HEK293 (cell line): ENCODE data around the gene MAN1C1.

Experiments
- ATF2 ChIP-seq: fragments of 450-650 bp; formaldehyde crosslinking; IDR thresholded peaks from 2 replicates; pipeline ENCODE4 v1.5.1; 2016; ENCODE audit warnings: missing biosample characterization, missing genetic modification characterization, low read depth
- GLI2 ChIP-seq: fragments of 450-650 bp; formaldehyde crosslinking; IDR thresholded peaks from 2 replicates; pipeline ENCODE4; 2017; ENCODE audit warnings: missing biosample characterization, missing genetic modification characterization, low read depth, borderline replicate concordance
- HOXC10 ChIP-seq: sonication (generic); formaldehyde crosslinking; IDR thresholded peaks from 2 replicates; pipeline ENCODE4 v1.8.1; 2023; ENCODE audit warnings: mild to moderate bottlenecking, missing genetic modification reagents
- MYNN ChIP-seq: fragments of 450-650 bp; formaldehyde crosslinking; IDR thresholded peaks from 2 replicates; pipeline ENCODE4 v1.5.1; 2016; ENCODE audit warnings: missing biosample characterization, missing genetic modification characterization, borderline replicate concordance
- TCF7L2 ChIP-seq: IDR thresholded peaks from 2 replicates; pipeline ENCODE4 v1.6.1; 2011; ENCODE audit warnings: low read depth, mild to moderate bottlenecking, inconsistent platforms, low read length, moderate library complexity, borderline replicate concordance
- YY1 ChIP-seq: fragments of 450-650 bp; formaldehyde crosslinking; IDR thresholded peaks from 2 replicates; pipeline ENCODE4 v1.5.1; 2018; ENCODE audit warnings: missing biosample characterization, missing genetic modification characterization
- ZBTB21 ChIP-seq: fragments of 450-650 bp; formaldehyde crosslinking; IDR thresholded peaks from 2 replicates; pipeline ENCODE4 v1.5.1; 2017; ENCODE audit warnings: missing biosample characterization, missing genetic modification characterization
- ZNF121 ChIP-seq: fragments of 450-650 bp; formaldehyde crosslinking; IDR thresholded peaks from 2 replicates; pipeline ENCODE4 v1.5.1; 2016; ENCODE audit warnings: missing biosample characterization, missing genetic modification characterization
- ZSCAN30 ChIP-seq: fragments of 450-650 bp; IDR thresholded peaks from 2 replicates; pipeline ENCODE4 v1.5.1; 2018; ENCODE audit warnings: missing biosample characterization, mild to moderate bottlenecking, missing genetic modification characterization, moderate library complexity
- TF ChIP-seq, protein P1 (sequence below): fragments of 450-650 bp; formaldehyde crosslinking; IDR thresholded peaks from 2 replicates; pipeline ENCODE4 v1.5.1; 2016; ENCODE audit warnings: missing biosample characterization, missing genetic modification characterization
- TF ChIP-seq, protein P2 (sequence below): fragments of 450-650 bp; formaldehyde crosslinking; optimal IDR thresholded peaks from 2 replicates; pipeline ENCODE3; 2016; ENCODE audit warnings: missing biosample characterization, mild to moderate bottlenecking, missing genetic modification characterization
- TF ChIP-seq, protein P3 (sequence below): fragments of 450-650 bp; formaldehyde crosslinking; IDR thresholded peaks from 2 replicates; pipeline ENCODE4 v1.5.1; 2016; ENCODE audit warnings: missing biosample characterization, missing genetic modification characterization

- TF ChIP-seq GLI2 (tag by site-specific recombination) (no peak), ATF2 (tag by site-specific recombination) (no peak), TCF7L2 (no peak), ZSCAN30 (no peak), MYNN (tag by site-specific recombination) (no peak), YY1 (tag by site-specific recombination) (no peak), HOXC10 (CRISPR knock-in tag) (no peak), ZNF121 (tag by site-specific recombination) (no peak), ZBTB21 (tag by site-specific recombination) (no peak)
- TF ChIP-seq, protein P1, sequence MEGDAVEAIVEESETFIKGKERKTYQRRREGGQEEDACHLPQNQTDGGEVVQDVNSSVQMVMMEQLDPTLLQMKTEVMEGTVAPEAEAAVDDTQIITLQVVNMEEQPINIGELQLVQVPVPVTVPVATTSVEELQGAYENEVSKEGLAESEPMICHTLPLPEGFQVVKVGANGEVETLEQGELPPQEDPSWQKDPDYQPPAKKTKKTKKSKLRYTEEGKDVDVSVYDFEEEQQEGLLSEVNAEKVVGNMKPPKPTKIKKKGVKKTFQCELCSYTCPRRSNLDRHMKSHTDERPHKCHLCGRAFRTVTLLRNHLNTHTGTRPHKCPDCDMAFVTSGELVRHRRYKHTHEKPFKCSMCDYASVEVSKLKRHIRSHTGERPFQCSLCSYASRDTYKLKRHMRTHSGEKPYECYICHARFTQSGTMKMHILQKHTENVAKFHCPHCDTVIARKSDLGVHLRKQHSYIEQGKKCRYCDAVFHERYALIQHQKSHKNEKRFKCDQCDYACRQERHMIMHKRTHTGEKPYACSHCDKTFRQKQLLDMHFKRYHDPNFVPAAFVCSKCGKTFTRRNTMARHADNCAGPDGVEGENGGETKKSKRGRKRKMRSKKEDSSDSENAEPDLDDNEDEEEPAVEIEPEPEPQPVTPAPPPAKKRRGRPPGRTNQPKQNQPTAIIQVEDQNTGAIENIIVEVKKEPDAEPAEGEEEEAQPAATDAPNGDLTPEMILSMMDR (tag by site-specific recombination), result no peak
- TF ChIP-seq, protein P2, sequence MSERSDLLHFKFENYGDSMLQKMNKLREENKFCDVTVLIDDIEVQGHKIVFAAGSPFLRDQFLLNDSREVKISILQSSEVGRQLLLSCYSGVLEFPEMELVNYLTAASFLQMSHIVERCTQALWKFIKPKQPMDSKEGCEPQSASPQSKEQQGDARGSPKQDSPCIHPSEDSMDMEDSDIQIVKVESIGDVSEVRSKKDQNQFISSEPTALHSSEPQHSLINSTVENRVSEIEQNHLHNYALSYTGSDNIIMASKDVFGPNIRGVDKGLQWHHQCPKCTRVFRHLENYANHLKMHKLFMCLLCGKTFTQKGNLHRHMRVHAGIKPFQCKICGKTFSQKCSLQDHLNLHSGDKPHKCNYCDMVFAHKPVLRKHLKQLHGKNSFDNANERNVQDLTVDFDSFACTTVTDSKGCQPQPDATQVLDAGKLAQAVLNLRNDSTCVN, result no peak
- TF ChIP-seq, protein P3, sequence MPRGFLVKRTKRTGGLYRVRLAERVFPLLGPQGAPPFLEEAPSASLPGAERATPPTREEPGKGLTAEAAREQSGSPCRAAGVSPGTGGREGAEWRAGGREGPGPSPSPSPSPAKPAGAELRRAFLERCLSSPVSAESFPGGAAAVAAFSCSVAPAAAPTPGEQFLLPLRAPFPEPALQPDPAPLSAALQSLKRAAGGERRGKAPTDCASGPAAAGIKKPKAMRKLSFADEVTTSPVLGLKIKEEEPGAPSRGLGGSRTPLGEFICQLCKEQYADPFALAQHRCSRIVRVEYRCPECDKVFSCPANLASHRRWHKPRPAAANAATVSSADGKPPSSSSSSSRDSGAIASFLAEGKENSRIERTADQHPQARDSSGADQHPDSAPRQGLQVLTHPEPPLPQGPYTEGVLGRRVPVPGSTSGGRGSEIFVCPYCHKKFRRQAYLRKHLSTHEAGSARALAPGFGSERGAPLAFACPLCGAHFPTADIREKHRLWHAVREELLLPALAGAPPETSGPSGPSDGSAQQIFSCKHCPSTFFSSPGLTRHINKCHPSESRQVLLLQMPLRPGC (tag by site-specific recombination), result no peak
These were observed 108.9 kb downstream of the MAN1C1 start for GRCh38 chr1:25725482-25725881.
